ENCODE data around the gene KCNT2.

KCNT2 gene

DNA sequence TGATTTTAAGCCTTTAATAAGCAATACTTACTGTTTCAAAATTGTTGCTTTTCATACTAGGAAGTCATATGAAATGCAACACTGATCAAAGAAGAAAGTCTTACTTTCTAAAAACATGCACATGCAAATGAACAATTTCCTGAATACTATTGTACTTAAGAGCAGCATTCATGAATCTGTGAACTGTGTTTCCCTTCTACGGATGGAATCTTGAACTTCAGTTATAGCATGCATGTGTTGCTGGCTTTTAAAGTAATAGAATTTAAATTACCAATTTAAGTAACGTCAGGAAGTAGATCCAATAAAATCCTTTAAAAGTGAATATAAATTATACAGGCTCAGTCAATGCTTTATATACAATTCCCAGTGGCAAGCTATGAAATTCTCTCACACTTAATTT lies 348.9 kb downstream of the KCNT2 start:
- Mint-ChIP-seq H3K36me3 (ENCODE audit: low read depth) (no peaks in the 10 kb centered on the region), H3K9me3 (no peaks in the 10 kb centered on the region), H3K27ac (no peak overlapping the region), H3K27me3 (ENCODE audit: low read depth, poor library complexity) (no peaks in the 10 kb centered on the region), H3K4me1 (no peaks in the 10 kb centered on the region), H3K4me3 (no peak overlapping the region)
- DNase-seq, result no peak
- TF ChIP-seq, protein P1, sequence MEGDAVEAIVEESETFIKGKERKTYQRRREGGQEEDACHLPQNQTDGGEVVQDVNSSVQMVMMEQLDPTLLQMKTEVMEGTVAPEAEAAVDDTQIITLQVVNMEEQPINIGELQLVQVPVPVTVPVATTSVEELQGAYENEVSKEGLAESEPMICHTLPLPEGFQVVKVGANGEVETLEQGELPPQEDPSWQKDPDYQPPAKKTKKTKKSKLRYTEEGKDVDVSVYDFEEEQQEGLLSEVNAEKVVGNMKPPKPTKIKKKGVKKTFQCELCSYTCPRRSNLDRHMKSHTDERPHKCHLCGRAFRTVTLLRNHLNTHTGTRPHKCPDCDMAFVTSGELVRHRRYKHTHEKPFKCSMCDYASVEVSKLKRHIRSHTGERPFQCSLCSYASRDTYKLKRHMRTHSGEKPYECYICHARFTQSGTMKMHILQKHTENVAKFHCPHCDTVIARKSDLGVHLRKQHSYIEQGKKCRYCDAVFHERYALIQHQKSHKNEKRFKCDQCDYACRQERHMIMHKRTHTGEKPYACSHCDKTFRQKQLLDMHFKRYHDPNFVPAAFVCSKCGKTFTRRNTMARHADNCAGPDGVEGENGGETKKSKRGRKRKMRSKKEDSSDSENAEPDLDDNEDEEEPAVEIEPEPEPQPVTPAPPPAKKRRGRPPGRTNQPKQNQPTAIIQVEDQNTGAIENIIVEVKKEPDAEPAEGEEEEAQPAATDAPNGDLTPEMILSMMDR (IDR thresholded peaks at IDR 0.05), result no peak

DNA sequence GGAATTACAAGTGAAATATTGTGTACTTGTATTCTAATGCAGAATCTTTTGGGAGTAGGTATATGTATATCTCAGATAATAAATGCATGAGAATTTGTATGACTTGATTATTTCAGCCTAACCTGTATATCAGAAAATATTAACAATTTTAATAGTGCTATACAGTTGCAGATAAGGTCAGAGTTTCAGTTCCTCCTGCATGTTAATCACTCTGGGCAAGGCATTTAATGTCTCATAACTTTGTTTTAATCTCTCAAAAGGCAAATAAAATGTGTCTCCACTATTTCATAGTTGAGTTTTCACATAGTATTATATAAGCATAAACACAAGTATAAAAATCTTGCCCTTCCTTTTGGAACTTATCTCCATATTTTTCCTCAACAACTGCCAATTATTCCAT lies 352.5 kb downstream of the KCNT2 start:
- TF ChIP-seq, protein P1 (IDR thresholded peaks at IDR 0.05), result no peak

DNA sequence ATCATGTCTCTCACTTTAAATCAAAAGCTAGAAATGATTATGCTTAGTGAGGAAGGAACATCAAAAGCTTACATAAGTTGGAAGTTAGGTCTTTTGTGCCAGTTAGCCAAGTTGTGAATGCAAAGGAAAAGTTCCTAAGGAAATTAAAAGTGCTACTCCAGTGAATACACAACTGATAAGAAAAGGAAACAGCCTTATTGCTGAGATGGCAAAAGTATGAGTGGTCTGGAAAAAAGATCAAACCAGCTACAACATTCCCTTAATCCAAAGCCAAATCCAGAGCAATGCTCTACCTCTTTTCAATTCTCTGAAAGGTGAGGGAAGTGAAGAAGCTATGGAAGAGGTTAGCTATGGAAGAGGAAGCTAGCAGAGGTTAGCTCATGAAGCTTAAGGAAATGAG lies 378.7 kb downstream of the KCNT2 start:
- TF ChIP-seq, protein P1 (IDR thresholded peaks at IDR 0.05), result no peak
- peaks cover 35% of the 10 kb centered on the region for H3K36me3 Mint-ChIP-seq (ENCODE audit: low read depth)
- H3K27me3 Mint-ChIP-seq (ENCODE audit: low read depth, poor library complexity), result no peaks in the 10 kb centered on the region
- no peaks in the 10 kb centered on the region for H3K4me1 Mint-ChIP-seq
- no peak overlapping the region for H3K27ac Mint-ChIP-seq
- H3K4me3 Mint-ChIP-seq, result no peak overlapping the region
- H3K9me3 Mint-ChIP-seq, result peaks cover 10% of the 10 kb centered on the region
- DNase-seq, result no peak

More for the DNA sequence above, 352.5 kb downstream of the KCNT2 start:
- Mint-ChIP-seq H3K27ac (no peak overlapping the region), H3K36me3 (ENCODE audit: low read depth) (no peaks in the 10 kb centered on the region), H3K9me3 (no peaks in the 10 kb centered on the region), H3K4me3 (no peak overlapping the region), H3K27me3 (ENCODE audit: low read depth, poor library complexity) (no peaks in the 10 kb centered on the region), H3K4me1 (no peaks in the 10 kb centered on the region)
- no peak for DNase-seq

DNA sequence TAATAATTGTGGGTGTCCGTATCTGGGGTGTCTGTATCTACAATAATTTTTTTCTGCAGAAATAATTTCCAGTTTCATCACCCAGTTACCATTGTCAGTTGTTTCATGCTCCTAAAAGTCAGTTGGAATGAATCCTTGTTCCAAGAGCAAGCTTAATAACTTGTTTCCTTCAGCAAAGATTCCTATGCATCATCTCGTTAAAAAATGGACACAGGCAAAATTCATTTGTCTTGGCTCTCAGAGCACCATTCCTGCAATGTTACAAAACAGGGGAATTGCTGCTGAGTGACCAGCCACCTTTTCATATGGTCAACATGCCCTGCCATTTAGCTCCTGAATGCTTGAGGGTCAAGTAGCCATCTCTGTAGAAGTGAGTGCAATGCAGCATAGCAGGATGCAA lies 393.4 kb downstream of the KCNT2 start:
- Mint-ChIP-seq H3K36me3 (ENCODE audit: low read depth) (no peaks in the 10 kb centered on the region), H3K27me3 (ENCODE audit: low read depth, poor library complexity) (no peaks in the 10 kb centered on the region), H3K4me1 (peaks cover 4% of the 10 kb centered on the region), H3K4me3 (no peak overlapping the region), H3K9me3 (peaks cover 8% of the 10 kb centered on the region), H3K27ac (no peak overlapping the region)
- TF ChIP-seq, protein P1 (IDR thresholded peaks at IDR 0.05), result no peak
- no peak for DNase-seq

DNA sequence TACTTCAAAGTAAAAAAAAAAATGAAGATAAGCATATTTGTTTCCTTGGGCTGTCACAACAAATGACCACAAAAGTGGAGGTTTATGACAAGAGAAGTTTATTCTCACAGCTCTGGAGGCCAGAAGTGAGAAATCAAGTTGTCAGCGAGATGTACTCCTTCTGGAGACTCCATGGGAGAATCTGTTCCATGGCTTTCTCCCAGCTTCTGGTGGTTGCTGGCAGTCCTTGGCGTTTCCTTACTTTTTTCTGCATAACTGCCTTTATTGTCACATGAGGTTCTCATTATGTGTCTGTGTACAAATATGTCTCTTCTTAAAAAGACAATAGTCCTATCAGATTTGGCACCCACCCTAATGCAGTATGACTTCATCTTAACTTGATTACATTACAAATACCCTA lies 398.3 kb downstream of the KCNT2 start:
- Mint-ChIP-seq H3K27me3 (ENCODE audit: low read depth, poor library complexity) (no peaks in the 10 kb centered on the region), H3K4me1 (no peaks in the 10 kb centered on the region), H3K36me3 (ENCODE audit: low read depth) (no peaks in the 10 kb centered on the region), H3K27ac (no peak overlapping the region), H3K9me3 (no peaks in the 10 kb centered on the region), H3K4me3 (no peak overlapping the region)
- TF ChIP-seq, protein P1 (IDR thresholded peaks at IDR 0.05), result no peak
- DNase-seq, result no peak

DNA sequence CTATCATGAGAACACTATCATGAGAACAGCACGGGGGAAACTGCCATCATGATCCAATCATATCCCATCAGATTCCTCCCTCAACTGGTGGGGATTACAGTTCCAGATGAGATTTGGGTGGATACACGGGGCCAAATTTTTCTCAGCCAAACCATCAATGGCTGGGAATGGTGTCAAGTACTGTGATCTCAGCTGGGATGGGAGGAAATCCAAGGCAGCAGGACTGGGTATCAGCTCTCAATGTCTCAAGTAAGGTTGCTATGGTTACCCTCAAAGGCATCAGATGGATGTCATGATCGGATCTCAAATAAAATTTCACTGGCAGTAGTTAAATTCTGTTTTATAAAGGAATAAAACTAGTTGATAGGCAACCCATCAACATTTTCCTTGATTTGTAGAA lies 399.0 kb downstream of the KCNT2 start:
- DNase-seq, result no peak
- no peaks in the 10 kb centered on the region for H3K4me1 Mint-ChIP-seq
- H3K27ac Mint-ChIP-seq, result no peak overlapping the region
- no peaks in the 10 kb centered on the region for H3K9me3 Mint-ChIP-seq
- no peak overlapping the region for H3K4me3 Mint-ChIP-seq
- H3K27me3 Mint-ChIP-seq (ENCODE audit: low read depth, poor library complexity), result no peaks in the 10 kb centered on the region
- no peaks in the 10 kb centered on the region for H3K36me3 Mint-ChIP-seq (ENCODE audit: low read depth)
- TF ChIP-seq, protein P1 (IDR thresholded peaks at IDR 0.05), result no peak

Data from nephron progenitor cell (in vitro differentiated cells).